Hepatocyte (in vitro differentiated cells): ENCODE results near the gene SOCS3.

Source experiments
- CTCF ChIP-seq: fragments of 200-600 bp; sonication (generic); IDR thresholded peaks from 2 replicates; pipeline ENCODE4 v1.5.1; 2016; ENCODE audit warnings: antibody characterized with exemption, mild to moderate bottlenecking; ENCODE audit not compliant: poor library complexity
- EZH2 ChIP-seq: fragments of 200-600 bp; sonication (generic); IDR thresholded peaks from 2 replicates; pipeline ENCODE4 v1.6.1; 2016; ENCODE audit warnings: antibody characterized with exemption, mild to moderate bottlenecking, borderline replicate concordance
- EZH2phosphoT487 ChIP-seq: fragments of 200-600 bp; sonication (generic); IDR thresholded peaks from one replicate; pipeline ENCODE4 v1.6.1; 2018; ENCODE audit warnings: antibody characterized with exemption, mild to moderate bottlenecking, low read depth, moderate library complexity; ENCODE audit not compliant: unreplicated experiment, severe bottlenecking

GRCh38 chr17:78347453-78347852, 12.4 kb downstream of the SOCS3 start:
- TF ChIP-seq CTCF = no peak
- TF ChIP-seq EZH2 = no peak
- TF ChIP-seq EZH2phosphoT487 = no peak
